ENCODE measurements around the gene ANO10.

ANO10 gene

DNA sequence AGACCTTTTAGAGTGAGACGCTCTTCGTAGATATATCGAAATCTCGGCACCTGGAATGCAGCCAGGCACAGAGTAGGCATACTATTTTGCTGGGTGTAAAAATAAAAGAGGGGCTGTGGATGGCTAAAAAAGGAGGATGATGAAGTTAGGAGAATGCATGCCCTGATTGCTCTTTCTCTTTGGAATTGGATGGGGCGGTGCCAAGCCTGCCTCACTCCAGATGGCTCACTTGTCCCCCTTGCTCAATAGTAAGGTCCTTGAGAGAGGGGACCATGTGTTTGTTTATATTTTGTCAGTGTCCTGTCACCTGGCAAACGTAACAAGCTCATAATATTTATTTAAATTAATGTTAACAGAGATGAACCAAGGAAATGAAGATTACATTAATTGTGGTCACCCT lies 302.4 kb downstream of the ANO10 start:
- DNase-seq (ENCODE audit: low read depth, low spot score) = no peak

DNA sequence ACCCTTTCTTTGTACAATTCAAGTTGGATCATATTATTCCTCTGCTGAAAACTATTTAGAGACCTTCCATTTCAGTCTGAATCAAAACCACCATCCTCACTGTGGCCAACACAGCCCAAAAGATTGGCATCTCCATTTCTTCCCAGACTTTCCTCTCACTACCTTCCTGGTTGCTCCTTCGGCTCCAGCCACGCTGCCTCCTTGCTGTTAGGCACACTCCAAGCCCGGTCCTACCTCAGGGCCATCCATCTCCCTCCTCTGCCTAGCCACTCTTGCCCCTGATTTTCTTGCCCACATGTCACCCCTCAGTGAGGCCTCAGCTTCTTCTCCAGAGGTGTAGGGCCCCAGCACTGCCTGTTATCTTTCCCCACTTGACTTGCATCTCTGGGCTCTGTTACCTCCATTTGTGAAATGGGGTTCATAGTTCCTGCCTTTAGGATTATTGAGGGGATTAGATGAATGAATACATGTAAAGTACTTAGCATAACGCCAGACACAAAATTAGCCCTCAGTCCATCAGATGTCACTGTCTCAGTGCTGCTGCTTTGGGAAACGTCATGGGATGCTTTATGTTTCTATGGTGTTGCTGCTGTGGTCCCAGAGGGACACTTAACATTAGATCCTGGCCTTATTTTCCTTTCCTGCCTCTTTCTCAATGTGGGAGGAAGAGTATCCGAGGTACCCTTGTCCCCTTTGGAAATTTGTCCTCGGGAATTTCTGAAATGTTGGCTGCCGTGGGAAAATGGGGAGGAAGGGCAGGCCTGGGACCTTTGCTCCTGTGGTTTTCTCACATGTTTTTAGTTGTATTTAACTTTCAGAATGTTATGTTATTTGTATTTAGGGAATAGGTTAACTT lies 304.1 kb downstream of the ANO10 start:
- no peak for DNase-seq (ENCODE audit: low read depth, low spot score)

DNA sequence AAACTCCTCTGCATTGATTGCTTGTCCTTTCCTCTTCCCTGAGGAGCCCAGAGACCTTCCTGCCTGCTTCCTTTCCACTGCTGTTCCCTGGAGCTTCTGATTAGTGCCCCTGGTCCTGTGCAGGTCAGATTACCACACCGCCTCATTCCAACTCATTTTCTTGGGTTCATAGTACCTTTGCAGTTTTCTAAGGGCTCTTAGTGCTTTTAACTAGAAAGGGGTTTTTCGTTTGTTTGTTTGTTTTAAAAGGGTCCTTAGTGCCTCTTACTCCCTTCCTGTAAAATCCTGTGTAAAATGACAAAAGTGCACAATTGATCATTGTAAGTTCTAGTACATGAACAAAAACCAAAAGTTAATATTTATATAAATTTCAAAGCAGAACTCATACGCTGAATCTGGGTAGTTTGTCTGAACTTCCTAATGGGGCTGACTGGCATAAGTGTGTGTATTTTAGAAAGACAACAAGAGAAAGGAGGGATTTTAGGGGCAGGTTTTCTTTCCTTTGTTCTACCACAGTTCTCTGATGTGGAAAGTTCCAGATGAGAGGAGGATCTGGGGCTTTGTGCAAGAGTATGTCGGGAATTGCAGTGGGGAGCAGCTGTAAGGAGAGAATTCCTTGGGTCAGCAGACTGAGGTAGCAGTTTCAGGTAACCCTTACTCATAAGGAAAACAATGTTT lies 304.9 kb downstream of the ANO10 start:
- peak; percentile 42 for DNase-seq (ENCODE audit: low read depth, low spot score)
